UCSD-AML1 (cell line): ENCODE results near the gene HGS.

Experiments used
- DNase-seq: peaks from one replicate; lab custom pipeline; 2025; ENCODE audit not compliant: unreplicated experiment; lab: John Stamatoyannopoulos, UW

Gene HGS

DNA sequence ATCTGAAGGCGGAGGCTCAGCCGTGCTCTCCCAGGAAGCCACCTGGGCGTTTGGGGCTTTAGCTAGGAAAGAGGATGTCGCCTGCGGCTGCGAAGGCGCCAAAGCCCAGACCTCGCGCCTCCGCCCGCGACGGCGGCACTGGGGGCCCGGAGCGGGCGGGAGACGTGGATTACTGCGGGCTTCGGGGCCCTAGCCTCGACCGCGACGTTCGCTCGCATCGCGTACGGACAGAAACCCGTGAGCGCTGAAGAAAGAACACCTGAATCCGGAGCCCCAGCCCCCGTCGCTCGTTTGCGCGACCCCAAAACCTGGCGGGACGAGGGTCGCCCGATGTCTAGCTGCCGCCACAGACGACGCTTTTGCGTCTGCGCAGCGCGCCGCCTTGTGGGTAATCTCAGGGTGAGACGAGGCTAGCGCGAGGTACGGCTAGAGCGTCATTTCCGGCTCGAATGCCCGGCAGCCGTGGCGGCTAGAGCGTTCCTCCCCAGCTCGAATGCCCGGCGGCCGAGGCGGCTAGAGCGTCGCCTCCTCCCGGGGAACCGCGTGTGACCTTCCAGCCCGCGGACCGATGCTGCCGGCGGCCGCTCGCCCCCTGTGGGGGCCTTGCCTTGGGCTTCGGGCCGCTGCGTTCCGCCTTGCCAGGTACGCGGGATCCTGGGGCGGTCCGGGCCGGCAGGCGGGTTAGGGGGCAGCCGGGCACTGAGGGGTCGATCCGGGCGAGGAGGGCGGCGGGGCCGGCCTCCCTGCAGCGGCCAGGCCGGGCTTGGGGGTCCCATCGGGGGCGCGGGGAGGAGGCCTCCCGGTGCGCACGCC is 19.3 kb downstream of the HGS start, which contains the start of gene MRPL12:
Gene MRPL12, plus strand, starts transcription at position 434 of the 813 bp plus-strand sequence. Its CDS starts 135 bp downstream, at position 569.
- DNase-seq = peak; percentile 92

- DNase-seq = no peak
These were observed 20.2 kb downstream of the HGS start for GRCh38 chr17:81703747-81704654.

DNA sequence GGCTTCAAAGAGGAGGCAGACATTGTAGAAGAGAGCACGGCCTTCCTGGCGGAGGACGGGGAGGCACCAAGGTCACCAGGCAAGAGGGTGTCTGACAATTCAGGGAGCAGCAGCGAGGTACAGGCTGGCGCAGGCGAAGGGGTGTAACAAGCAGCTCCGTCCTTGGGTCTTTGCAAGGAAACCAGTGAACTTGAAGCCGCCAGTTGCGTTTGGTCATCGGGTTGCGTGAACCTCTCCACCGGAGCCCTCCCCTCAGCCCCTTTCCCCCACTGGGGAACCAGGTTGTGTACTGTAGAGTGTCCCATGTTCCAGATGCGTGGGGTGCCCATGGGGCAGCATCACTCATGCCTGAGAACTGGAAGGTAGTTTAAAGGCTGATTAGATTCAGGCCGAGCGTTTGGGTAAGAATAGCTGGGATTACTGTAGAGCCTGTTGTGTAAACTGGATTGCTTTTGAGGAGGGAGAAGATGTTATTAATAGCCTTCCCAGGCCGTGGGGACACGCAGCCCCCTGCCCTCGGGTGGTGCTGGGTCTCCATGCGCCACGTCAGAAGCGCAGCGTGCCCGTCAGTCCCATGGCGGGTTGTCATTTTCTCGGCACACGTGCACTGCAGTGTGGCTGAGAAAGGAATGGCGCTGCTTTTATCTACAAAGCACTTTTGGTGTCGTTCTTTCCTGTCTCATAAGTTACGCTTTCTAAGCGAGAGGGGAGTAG is 21.9 kb downstream of the HGS start:
- DNase-seq = no peak

DNA sequence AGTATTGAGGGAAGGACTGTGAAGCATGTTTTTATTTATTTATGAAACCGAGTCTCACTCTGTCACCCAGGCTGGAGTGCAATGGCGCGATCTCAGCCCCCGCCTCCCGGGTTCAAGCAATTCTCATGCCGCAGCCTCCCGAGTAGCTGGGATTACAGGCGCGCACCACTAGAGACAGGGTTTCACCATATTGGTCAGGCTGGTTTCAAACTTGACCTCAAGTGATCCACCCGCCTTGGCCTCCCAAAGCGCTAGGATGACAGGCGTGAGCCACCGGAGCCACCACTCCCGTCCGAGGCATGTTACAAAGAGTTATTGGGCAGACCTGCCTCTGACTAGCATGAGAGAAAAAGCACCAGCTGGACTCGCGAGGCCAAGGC is 22.4 kb downstream of the HGS start:
- DNase-seq = no peak

GRCh38 chr17:81706757-81707624 is 23.2 kb downstream of the HGS start:
- DNase-seq = no peak

GRCh38 chr17:81707725-81708646 is 24.2 kb downstream of the HGS start:
- DNase-seq = no peak

DNA sequence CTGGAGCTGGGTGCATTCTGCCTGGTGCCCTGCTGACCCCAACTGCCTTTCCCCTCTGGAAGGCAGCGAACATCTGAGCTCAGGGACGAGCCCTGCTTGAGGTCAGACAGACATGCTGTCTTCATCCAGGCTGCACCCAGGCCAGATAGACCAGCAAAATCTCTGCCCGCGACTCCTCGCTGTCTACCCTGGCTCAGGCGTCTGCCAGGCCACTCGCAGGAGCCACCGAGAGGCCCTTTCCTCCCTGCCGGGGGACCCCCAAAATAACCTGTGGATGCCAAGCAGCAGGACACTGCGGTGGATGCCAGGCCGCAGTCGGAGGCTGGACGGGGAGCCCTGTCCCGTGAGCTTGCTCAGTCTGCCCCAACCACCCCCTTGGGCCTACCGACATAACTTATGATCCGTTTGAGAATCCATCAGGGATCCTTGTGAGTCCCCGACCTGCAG is 25.0 kb downstream of the HGS start:
- DNase-seq = no peak

DNA sequence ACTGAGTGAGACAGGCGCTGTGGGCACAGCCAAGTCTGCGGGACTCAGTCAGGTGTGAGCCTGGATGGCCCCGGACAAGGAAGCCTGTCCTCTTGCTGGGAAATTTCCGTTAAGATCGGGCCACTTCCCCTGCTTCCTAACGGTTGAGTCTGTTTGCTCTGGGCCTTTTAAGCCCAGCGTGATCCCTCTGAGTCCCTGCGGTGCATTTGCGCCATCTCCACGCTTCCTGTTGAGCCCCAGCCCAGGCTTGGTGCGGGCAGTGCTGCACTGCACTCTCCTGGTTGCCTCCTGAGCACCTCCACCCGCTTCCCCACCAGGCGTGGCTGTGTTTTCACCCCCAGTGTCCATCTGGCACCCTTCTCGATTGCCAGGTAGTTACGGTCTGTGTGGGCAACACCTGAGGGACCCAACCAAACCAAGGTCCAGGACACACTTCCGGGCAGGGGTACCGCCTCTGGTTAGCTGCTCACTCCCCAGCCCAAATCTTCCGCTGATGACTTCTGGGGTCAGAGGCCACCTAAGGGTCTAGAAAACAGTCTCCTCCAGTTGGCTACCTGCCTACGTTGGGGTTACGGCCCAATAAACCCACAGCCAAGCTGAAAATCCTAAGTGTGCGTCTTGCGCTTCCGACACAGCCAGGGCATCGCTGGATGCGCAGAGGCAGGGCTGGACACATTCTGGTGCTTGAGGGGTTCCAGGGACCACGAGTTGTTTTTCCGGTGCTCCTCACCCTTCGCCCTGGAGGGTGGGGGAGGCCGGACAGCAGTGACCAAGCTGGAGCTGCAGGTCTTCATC is 26.9 kb downstream of the HGS start:
- peak; percentile 46 for DNase-seq

DNA sequence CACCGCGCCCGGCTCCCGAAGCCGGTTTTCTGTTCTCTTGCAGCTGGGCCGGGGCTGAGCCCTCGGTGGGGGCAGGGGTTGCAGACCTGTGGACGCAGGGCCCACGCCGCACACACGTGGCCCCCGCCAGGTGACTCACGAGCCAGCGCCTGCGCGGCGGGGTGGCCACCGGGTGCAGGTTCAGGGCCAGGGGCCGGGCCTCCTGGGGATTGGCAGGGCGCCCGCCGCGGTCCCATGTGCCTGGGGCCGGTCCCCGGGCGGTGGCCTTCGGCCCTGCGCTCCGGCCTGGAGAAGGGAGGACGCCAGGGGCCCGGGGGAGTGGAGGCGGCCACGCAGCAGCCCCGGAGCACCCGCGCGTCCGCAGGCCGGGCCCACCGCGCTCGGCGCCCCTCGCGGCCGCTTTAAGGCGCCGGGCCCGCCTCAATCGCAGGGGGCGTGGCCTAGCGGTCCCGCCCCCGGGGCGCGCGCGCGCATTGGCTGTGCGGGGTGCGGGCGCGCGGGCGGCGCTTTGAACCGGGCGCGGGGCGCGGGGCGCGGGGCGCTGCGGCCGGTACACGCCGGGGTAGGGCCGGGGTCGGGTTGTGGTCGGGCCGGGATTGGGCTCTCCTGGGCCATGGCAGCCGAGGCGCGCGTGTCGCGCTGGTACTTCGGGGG is 28.1 kb downstream of the HGS start, which contains the start of gene SLC25A10:
Gene SLC25A10, plus strand, starts transcription at position 471 of the 654 bp plus-strand sequence. Its CDS starts 143 bp downstream, at position 614.
- DNase-seq = peak; percentile 82

- DNase-seq = peak; percentile 44
These were observed 28.7 kb downstream of the HGS start for GRCh38 chr17:81712468-81713003.

DNA sequence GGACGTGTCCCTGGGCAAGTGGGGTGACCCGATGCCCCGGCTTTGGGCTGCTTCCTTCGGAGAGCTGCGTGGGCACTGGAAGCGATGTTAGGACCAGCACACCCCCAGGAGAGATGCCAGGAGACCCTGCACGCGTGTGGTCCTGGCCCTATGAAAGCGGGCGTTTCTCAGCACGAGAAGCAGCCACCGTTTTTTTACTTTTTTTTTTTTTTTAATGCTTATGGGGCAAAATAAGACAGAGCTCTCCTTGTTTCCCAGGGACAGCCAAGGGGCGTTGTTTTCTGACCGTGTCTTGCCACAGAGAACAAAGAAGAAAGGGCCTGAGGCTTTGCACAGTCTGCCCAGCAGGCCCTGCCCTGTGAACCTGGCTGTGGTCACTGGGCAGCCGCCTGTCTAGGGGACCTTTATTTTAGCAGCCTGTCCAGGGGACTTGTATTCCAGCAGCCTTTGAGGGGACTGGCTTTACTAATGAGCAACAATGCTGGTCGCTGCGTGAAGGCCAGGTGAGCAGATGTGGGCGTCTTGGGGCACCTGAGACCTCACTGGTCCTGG is 29.3 kb downstream of the HGS start:
- DNase-seq = no peak

- no peak for DNase-seq
These were observed 30.0 kb downstream of the HGS start for GRCh38 chr17:81713556-81714411.

DNA sequence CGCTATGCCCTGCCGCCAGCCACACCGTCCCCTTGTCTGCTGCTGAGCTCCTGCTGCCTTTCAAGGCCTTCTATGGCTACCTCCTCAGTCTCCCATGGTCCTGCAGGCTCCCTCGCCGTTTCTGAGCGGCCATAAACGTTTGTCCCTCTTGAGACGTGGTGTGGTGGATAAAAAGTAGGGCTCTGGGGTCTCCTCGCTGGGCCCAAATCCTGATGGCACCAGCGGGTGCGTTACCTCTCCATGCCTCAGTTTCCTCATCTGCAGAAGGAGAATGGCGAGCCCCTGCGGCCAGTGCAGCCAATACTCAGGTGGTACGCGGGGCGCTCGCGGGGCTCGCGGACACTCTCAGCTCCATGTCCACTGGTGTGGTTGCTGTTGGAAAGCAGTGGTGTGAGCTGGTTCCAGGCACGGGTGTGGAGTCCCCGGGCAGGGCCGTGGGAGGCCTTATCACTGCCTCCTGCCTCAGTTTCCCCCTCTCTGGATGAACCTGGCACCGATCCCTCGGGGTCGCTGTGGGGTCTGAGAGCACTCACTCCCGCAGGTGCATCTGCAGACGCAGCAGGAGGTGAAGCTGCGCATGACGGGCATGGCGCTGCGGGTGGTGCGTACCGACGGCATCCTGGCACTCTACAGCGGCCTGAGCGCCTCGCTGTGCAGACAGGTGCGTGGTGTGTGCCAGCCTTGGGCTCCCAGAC is 30.7 kb downstream of the HGS start:
- no peak for DNase-seq

DNA sequence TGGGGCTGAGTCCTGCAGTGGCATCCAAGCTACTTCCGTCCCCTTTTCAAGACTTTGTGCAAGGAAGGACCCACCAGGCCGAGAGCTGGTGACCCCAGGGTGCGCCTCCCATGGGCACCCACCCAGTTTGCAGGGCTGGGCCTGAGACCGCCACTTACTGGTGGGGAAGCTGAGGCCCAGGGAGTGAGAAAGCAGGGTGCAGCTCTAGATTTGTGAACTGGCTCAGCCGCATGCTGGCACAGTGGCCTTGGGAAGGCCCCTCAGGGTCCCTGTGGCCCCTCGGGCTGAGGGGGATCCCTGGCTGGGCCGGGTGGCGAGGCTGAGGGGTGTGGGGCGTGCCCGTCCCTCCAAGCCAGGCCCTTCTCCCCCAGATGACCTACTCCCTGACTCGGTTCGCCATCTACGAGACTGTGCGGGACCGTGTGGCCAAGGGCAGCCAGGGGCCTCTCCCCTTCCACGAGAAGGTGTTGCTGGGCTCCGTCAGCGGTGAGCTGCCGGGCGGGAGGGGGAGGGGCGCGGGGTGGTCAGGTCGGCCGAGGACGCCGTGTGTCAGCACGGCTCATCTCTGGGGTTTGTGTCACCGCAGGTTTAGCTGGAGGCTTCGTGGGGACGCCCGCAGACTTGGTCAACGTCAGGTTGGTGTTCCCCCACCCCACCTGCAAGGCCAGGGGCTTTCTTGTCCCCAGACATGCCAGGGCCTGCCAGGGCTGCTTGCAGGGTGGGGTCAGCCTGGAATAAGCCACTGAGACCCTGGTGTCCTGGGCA is 31.5 kb downstream of the HGS start:
- no peak for DNase-seq
